ENCODE data around the gene TSLP.
A peak's percentile ranks its signal among the peaks of the same experiment; 100 is the strongest.

Gene TSLP

GRCh38 chr5:111075520-111075919 lies 4.0 kb downstream of the TSLP start:
- DNase-seq: no peak
- Mint-ChIP-seq H3K27me3 (peaks cover 76% of the 10 kb centered on the region), H3K4me3 (no peak overlapping the region), H3K27ac (no peak overlapping the region), H3K4me1 (ENCODE audit: low read depth) (peaks cover 33% of the 10 kb centered on the region), H3K9me3 (no peaks in the 10 kb centered on the region), H3K36me3 (ENCODE audit: low read depth) (peaks cover 2% of the 10 kb centered on the region)

- Mint-ChIP-seq H3K9me3 (no peaks in the 10 kb centered on the region), H3K27me3 (peaks cover 74% of the 10 kb centered on the region), H3K4me1 (ENCODE audit: low read depth) (peaks cover 27% of the 10 kb centered on the region), H3K36me3 (ENCODE audit: low read depth) (peaks cover 2% of the 10 kb centered on the region), H3K4me3 (no peak overlapping the region), H3K27ac (no peak overlapping the region)
- DNase-seq: no peak
These were observed 4.6 kb downstream of the TSLP start for GRCh38 chr5:111076091-111076490.

GRCh38 chr5:111077678-111078077 lies 6.2 kb downstream of the TSLP start:
- no peak for DNase-seq
- Mint-ChIP-seq H3K9me3 (no peaks in the 10 kb centered on the region), H3K36me3 (ENCODE audit: low read depth) (peaks cover 2% of the 10 kb centered on the region), H3K27ac (no peak overlapping the region), H3K4me1 (ENCODE audit: low read depth) (peaks cover 23% of the 10 kb centered on the region), H3K4me3 (no peak overlapping the region), H3K27me3 (peaks cover 72% of the 10 kb centered on the region)

- Mint-ChIP-seq H3K9me3 (no peaks in the 10 kb centered on the region), H3K36me3 (ENCODE audit: low read depth) (no peaks in the 10 kb centered on the region), H3K27me3 (peaks cover 67% of the 10 kb centered on the region), H3K27ac (no peak overlapping the region), H3K4me1 (ENCODE audit: low read depth) (peaks cover 8% of the 10 kb centered on the region), H3K4me3 (no peak overlapping the region)
- DNase-seq: no peak
These were observed 8.3 kb downstream of the TSLP start for GRCh38 chr5:111079846-111080245.

- H3K27me3 Mint-ChIP-seq: peaks cover 47% of the 10 kb centered on the region
- H3K9me3 Mint-ChIP-seq: no peaks in the 10 kb centered on the region
- DNase-seq: no peak
- no peaks in the 10 kb centered on the region for H3K36me3 Mint-ChIP-seq (ENCODE audit: low read depth)
- no peak overlapping the region for H3K27ac Mint-ChIP-seq
- H3K4me3 Mint-ChIP-seq: no peak overlapping the region
- H3K4me1 Mint-ChIP-seq (ENCODE audit: low read depth): no peaks in the 10 kb centered on the region
These were observed 11.8 kb downstream of the TSLP start for GRCh38 chr5:111083323-111083722.

GRCh38 chr5:111092062-111092853 lies 20.7 kb downstream of the TSLP start, which contains the start of gene WDR36:
Gene WDR36 (plus strand): TSS chr5:111092348. CDS start chr5:111092457, 109 bp downstream.
- Mint-ChIP-seq H3K4me1 (ENCODE audit: low read depth) (peaks cover 45% of the 10 kb centered on the region), H3K36me3 (ENCODE audit: low read depth) (peaks cover 49% of the 10 kb centered on the region), H3K27me3 (peaks cover 8% of the 10 kb centered on the region), H3K4me3 (peak within 1 kb of the TSS; percentile 95), H3K9me3 (peaks cover 2% of the 10 kb centered on the region), H3K27ac (peak within 1 kb of the TSS; percentile 96)
- DNase-seq: peak; percentile 95

- Mint-ChIP-seq H3K27me3 (peaks cover 3% of the 10 kb centered on the region), H3K27ac (no peak overlapping the region), H3K4me1 (ENCODE audit: low read depth) (peaks cover 56% of the 10 kb centered on the region), H3K9me3 (peaks cover 2% of the 10 kb centered on the region), H3K4me3 (no peak overlapping the region), H3K36me3 (ENCODE audit: low read depth) (peaks cover 83% of the 10 kb centered on the region)
- no peak for DNase-seq
These were observed 24.5 kb downstream of the TSLP start for GRCh38 chr5:111095982-111096381.

GRCh38 chr5:111099058-111099778 lies 27.7 kb downstream of the TSLP start:
- Mint-ChIP-seq H3K27me3 (no peaks in the 10 kb centered on the region), H3K4me1 (ENCODE audit: low read depth) (peaks cover 34% of the 10 kb centered on the region), H3K36me3 (ENCODE audit: low read depth) (peaks cover 92% of the 10 kb centered on the region), H3K9me3 (no peaks in the 10 kb centered on the region), H3K27ac (no peak overlapping the region), H3K4me3 (no peak overlapping the region)
- no peak for DNase-seq

GRCh38 chr5:111106320-111106948 lies 34.9 kb downstream of the TSLP start:
- Mint-ChIP-seq H3K36me3 (ENCODE audit: low read depth) (peaks cover 91% of the 10 kb centered on the region), H3K9me3 (no peaks in the 10 kb centered on the region), H3K4me1 (ENCODE audit: low read depth) (peaks cover 13% of the 10 kb centered on the region), H3K27ac (peak overlapping the region; percentile 37), H3K4me3 (no peak overlapping the region), H3K27me3 (no peaks in the 10 kb centered on the region)
- no peak for DNase-seq

GRCh38 chr5:111107371-111107770 lies 35.9 kb downstream of the TSLP start:
- no peak for DNase-seq
- no peaks in the 10 kb centered on the region for H3K27me3 Mint-ChIP-seq
- peaks cover 13% of the 10 kb centered on the region for H3K4me1 Mint-ChIP-seq (ENCODE audit: low read depth)
- peaks cover 92% of the 10 kb centered on the region for H3K36me3 Mint-ChIP-seq (ENCODE audit: low read depth)
- no peaks in the 10 kb centered on the region for H3K9me3 Mint-ChIP-seq
- no peak overlapping the region for H3K27ac Mint-ChIP-seq
- no peak overlapping the region for H3K4me3 Mint-ChIP-seq

GRCh38 chr5:111111956-111112355 lies 40.4 kb downstream of the TSLP start:
- Mint-ChIP-seq H3K27ac (no peak overlapping the region), H3K9me3 (no peaks in the 10 kb centered on the region), H3K4me3 (no peak overlapping the region), H3K4me1 (ENCODE audit: low read depth) (peaks cover 16% of the 10 kb centered on the region), H3K36me3 (ENCODE audit: low read depth) (peaks cover 87% of the 10 kb centered on the region), H3K27me3 (no peaks in the 10 kb centered on the region)
- no peak for DNase-seq

- Mint-ChIP-seq H3K27me3 (no peaks in the 10 kb centered on the region), H3K4me3 (no peak overlapping the region), H3K4me1 (ENCODE audit: low read depth) (peaks cover 21% of the 10 kb centered on the region), H3K36me3 (ENCODE audit: low read depth) (peaks cover 85% of the 10 kb centered on the region), H3K9me3 (no peaks in the 10 kb centered on the region), H3K27ac (peak overlapping the region; percentile 30)
- no peak for DNase-seq
These were observed 42.2 kb downstream of the TSLP start for GRCh38 chr5:111113678-111114077.

GRCh38 chr5:111115229-111115628 lies 43.7 kb downstream of the TSLP start:
- no peak for DNase-seq
- H3K4me1 Mint-ChIP-seq (ENCODE audit: low read depth): peaks cover 31% of the 10 kb centered on the region
- no peaks in the 10 kb centered on the region for H3K9me3 Mint-ChIP-seq
- peaks cover 84% of the 10 kb centered on the region for H3K36me3 Mint-ChIP-seq (ENCODE audit: low read depth)
- H3K27me3 Mint-ChIP-seq: no peaks in the 10 kb centered on the region
- no peak overlapping the region for H3K4me3 Mint-ChIP-seq
- H3K27ac Mint-ChIP-seq: no peak overlapping the region

GRCh38 chr5:111116550-111116949 lies 45.0 kb downstream of the TSLP start:
- no peak for DNase-seq
- no peaks in the 10 kb centered on the region for H3K27me3 Mint-ChIP-seq
- H3K9me3 Mint-ChIP-seq: no peaks in the 10 kb centered on the region
- peaks cover 84% of the 10 kb centered on the region for H3K36me3 Mint-ChIP-seq (ENCODE audit: low read depth)
- no peak overlapping the region for H3K27ac Mint-ChIP-seq
- H3K4me3 Mint-ChIP-seq: no peak overlapping the region
- peaks cover 42% of the 10 kb centered on the region for H3K4me1 Mint-ChIP-seq (ENCODE audit: low read depth)

- Mint-ChIP-seq H3K4me3 (no peak overlapping the region), H3K36me3 (ENCODE audit: low read depth) (peaks cover 86% of the 10 kb centered on the region), H3K9me3 (no peaks in the 10 kb centered on the region), H3K27me3 (no peaks in the 10 kb centered on the region), H3K4me1 (ENCODE audit: low read depth) (peaks cover 48% of the 10 kb centered on the region), H3K27ac (peak overlapping the region; percentile 46)
- no peak for DNase-seq
These were observed 45.6 kb downstream of the TSLP start for GRCh38 chr5:111117136-111117535.
